Neural cell (in vitro differentiated cells): ENCODE measurements around the gene DIABLO. TPM values are rescaled to one million over a fixed set of nuclear protein-coding genes. Genes with fewer than 3 reads are reported as not detected.
"Not testable (repeated sequence)": the region's sequence is repeated elsewhere in the genome, so short reads cannot be mapped to it uniquely, and the experiment has no call there.

ENCODE experiments used
- H2AFZ ChIP-seq: fragments of 200-600, 300-800 bp; sonication (generic), shearing (Covaris generic); 2 replicates; pipeline ENCODE4 v1.6.0; 2014; ENCODE audit warnings: low read depth, mild to moderate bottlenecking, antibody characterized with exemption, low read length, moderate library complexity
- H3F3A ChIP-seq: fragments of 200-600 bp; shearing (Covaris generic); 2 replicates; pipeline ENCODE4 v1.6.1; 2016; ENCODE audit warnings: mild to moderate bottlenecking, moderate library complexity, mixed read lengths, antibody characterized with exemption, low read length; ENCODE audit not compliant: insufficient read depth, poor library complexity, severe bottlenecking
- H3K27ac ChIP-seq: fragments of 200-600, 300-800 bp; sonication (generic), shearing (Covaris generic); 2 replicates; pipeline ENCODE4 v1.5.1; 2014; ENCODE audit warnings: mild to moderate bottlenecking, low read length, moderate library complexity
- H3K27me3 ChIP-seq: fragments of 300-800, 200-600 bp; sonication (generic), shearing (Covaris generic); 2 replicates; pipeline ENCODE4 v1.6.0; 2014; ENCODE audit warnings: mild to moderate bottlenecking, low read depth, low read length, moderate library complexity; ENCODE audit not compliant: insufficient read depth
- H3K36me3 ChIP-seq: fragments of 300-800, 200-600 bp; sonication (generic), shearing (Covaris generic); 2 replicates; pipeline ENCODE4 v1.5.1; 2014; ENCODE audit warnings: mild to moderate bottlenecking, antibody characterized with exemption, low read length, moderate library complexity; ENCODE audit not compliant: insufficient read depth
- H3K4me2 ChIP-seq: fragments of 300-800, 200-600 bp; sonication (generic), shearing (Covaris generic); 2 replicates; pipeline ENCODE4 v1.6.0; 2014; ENCODE audit warnings: mild to moderate bottlenecking, low read length
- H3K4me3 ChIP-seq: fragments of 300-800, 200-600 bp; sonication (generic), shearing (Covaris generic); 2 replicates; pipeline ENCODE4 v1.5.1; 2014; ENCODE audit warnings: mild to moderate bottlenecking, low read length, moderate library complexity
- H3K79me2 ChIP-seq: fragments of 200-600 bp; shearing (Covaris generic); replicated peaks from 2 replicates; pipeline ENCODE4 v1.6.0; 2014; ENCODE audit warnings: mild to moderate bottlenecking, low read length, moderate library complexity; ENCODE audit not compliant: insufficient read depth
- H3K9ac ChIP-seq: fragments of 300-800, 200-600 bp; sonication (generic), shearing (Covaris generic); 2 replicates; pipeline ENCODE4 v1.6.1; 2016; ENCODE audit warnings: mild to moderate bottlenecking, low read length, mixed read lengths
- H3K9me2 ChIP-seq: fragments of 200-600 bp; shearing (Covaris generic); 2 replicates; pipeline ENCODE4 v1.6.1; 2016; ENCODE audit warnings: mild to moderate bottlenecking, low read length, mixed read lengths; ENCODE audit not compliant: insufficient read depth
- H3K9me3 ChIP-seq: fragments of 200-600, 300-800 bp; sonication (generic), shearing (Covaris generic); 2 replicates; pipeline ENCODE4 v1.6.1; 2016; ENCODE audit warnings: mild to moderate bottlenecking, mixed run types, low read length, moderate library complexity, mixed read lengths
- H4K20me1 ChIP-seq: fragments of 200-600 bp; shearing (Covaris generic); 2 replicates; pipeline ENCODE4 v1.6.1; 2016; ENCODE audit warnings: mild to moderate bottlenecking, mixed run types; ENCODE audit not compliant: insufficient read depth
- EP300 ChIP-seq: fragments of 450-650 bp; conservative IDR thresholded peaks from 2 replicates; pipeline ENCODE4 v1.6.1; 2014; ENCODE audit warnings: antibody characterized with exemption, mild to moderate bottlenecking, moderate library complexity; ENCODE audit not compliant: poor library complexity, severe bottlenecking
- EZH2 ChIP-seq: fragments of 200-600, 300-800 bp; shearing (Covaris generic), sonication (generic); IDR thresholded peaks from 2 replicates; pipeline ENCODE4 v1.6.1; 2014; ENCODE audit warnings: antibody characterized with exemption, low read length, borderline replicate concordance, mild to moderate bottlenecking; ENCODE audit not compliant: insufficient read depth, poor library complexity, severe bottlenecking
- MXI1 ChIP-seq: fragments of 450-650 bp; conservative IDR thresholded peaks from 2 replicates; pipeline ENCODE4 v1.6.1; 2014; ENCODE audit warnings: antibody characterized with exemption, mild to moderate bottlenecking; ENCODE audit not compliant: poor library complexity, severe bottlenecking
- POLR2AphosphoS5 ChIP-seq: IDR thresholded peaks from 2 replicates; pipeline ENCODE4 v1.6.1; 2012
- SMC3 ChIP-seq: fragments of 450-650 bp; conservative IDR thresholded peaks from 2 replicates; pipeline ENCODE4 v1.6.1; 2014; ENCODE audit warnings: antibody characterized with exemption, mild to moderate bottlenecking, moderate library complexity; ENCODE audit not compliant: poor library complexity
- TAF1 ChIP-seq: IDR thresholded peaks from 2 replicates; pipeline ENCODE4 v1.6.1; 2012; ENCODE audit warnings: low read depth
- polyA plus RNA-seq: library from polyadenylated mRNA; depleted of rRNA; stranded (reverse); fragments of >200 nt; gene quantifications from 2 replicates; pipeline ENCODE4 v1.2.3, GENCODE V29; 2014
- TF ChIP-seq, protein P1 (sequence below): IDR thresholded peaks from 2 replicates; pipeline ENCODE4 v1.6.1; 2012; ENCODE audit warnings: borderline replicate concordance

DIABLO gene
- polyA plus RNA-seq, 1 donor from 2014 or later: 157 TPM

DNA sequence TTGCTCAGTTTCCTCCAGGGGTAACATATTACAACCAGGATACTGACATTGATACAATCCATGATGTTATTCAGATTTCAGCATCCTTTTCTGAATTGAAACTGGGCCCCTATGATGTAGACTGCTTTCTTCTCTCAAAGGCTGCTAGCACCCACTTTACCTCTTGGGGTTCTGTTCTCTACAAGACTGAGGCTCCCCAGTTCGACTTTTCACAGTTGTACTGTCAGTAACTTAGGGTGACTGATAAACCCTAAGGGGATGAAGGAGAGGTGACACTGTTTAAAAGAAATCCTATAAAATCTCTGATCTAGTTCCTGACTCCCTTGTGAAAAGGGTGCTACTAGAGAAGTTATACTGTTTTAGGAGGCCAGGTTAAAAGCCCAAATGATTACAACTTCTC lies 39.6 kb upstream of the DIABLO start:
- peak overlapping the region; percentile 98 for H3K4me3 ChIP-seq
- no peaks in the 10 kb centered on the region for H3F3A ChIP-seq
- H3K9me3 ChIP-seq: no peaks in the 10 kb centered on the region
- H3K9me2 ChIP-seq: no peaks in the 10 kb centered on the region
- H3K79me2 ChIP-seq: no peaks in the 10 kb centered on the region
- H3K27me3 ChIP-seq: no peaks in the 10 kb centered on the region
- H3K27ac ChIP-seq: peak overlapping the region; percentile 87
- no peaks in the 10 kb centered on the region for H4K20me1 ChIP-seq
- H3K36me3 ChIP-seq: no peaks in the 10 kb centered on the region
- TF ChIP-seq EP300 (no peak), MXI1 (no peak), TAF1 (no peak), POLR2AphosphoS5 (no peak), EZH2 (no peak), SMC3 (no peak)
- TF ChIP-seq, protein P1, sequence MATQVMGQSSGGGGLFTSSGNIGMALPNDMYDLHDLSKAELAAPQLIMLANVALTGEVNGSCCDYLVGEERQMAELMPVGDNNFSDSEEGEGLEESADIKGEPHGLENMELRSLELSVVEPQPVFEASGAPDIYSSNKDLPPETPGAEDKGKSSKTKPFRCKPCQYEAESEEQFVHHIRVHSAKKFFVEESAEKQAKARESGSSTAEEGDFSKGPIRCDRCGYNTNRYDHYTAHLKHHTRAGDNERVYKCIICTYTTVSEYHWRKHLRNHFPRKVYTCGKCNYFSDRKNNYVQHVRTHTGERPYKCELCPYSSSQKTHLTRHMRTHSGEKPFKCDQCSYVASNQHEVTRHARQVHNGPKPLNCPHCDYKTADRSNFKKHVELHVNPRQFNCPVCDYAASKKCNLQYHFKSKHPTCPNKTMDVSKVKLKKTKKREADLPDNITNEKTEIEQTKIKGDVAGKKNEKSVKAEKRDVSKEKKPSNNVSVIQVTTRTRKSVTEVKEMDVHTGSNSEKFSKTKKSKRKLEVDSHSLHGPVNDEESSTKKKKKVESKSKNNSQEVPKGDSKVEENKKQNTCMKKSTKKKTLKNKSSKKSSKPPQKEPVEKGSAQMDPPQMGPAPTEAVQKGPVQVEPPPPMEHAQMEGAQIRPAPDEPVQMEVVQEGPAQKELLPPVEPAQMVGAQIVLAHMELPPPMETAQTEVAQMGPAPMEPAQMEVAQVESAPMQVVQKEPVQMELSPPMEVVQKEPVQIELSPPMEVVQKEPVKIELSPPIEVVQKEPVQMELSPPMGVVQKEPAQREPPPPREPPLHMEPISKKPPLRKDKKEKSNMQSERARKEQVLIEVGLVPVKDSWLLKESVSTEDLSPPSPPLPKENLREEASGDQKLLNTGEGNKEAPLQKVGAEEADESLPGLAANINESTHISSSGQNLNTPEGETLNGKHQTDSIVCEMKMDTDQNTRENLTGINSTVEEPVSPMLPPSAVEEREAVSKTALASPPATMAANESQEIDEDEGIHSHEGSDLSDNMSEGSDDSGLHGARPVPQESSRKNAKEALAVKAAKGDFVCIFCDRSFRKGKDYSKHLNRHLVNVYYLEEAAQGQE: no peak
- peak overlapping the region; percentile 96 for H2AFZ ChIP-seq
- peak overlapping the region; percentile 89 for H3K9ac ChIP-seq
- H3K4me2 ChIP-seq: peak overlapping the region; percentile 90

DNA sequence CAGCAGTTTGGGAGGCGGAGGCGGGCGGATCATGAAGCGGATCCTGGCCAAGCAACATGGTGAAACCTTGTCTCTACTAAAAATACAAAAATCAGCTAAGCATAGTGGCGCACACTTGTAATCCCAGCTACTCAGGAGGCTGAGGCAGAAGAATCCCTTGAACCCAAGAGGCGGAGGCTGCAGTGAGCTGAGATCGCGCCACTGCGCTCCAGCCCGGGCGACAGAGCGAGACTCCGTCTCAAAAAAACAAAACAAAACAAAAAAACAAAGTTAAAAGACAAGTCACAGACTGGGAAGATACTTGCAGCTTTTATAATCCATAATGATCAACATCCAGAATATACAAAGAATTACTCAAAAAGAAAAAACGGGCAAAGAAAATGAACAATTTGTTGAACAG lies 34.9 kb upstream of the DIABLO start:
- H3F3A ChIP-seq, H3K27ac ChIP-seq, H3K9ac ChIP-seq, H3K79me2 ChIP-seq, H3K4me2 ChIP-seq, H3K9me2 ChIP-seq, H3K4me3 ChIP-seq, H3K9me3 ChIP-seq, H4K20me1 ChIP-seq, H2AFZ ChIP-seq, H3K36me3 ChIP-seq, H3K27me3 ChIP-seq: not testable (repeated sequence)

DNA sequence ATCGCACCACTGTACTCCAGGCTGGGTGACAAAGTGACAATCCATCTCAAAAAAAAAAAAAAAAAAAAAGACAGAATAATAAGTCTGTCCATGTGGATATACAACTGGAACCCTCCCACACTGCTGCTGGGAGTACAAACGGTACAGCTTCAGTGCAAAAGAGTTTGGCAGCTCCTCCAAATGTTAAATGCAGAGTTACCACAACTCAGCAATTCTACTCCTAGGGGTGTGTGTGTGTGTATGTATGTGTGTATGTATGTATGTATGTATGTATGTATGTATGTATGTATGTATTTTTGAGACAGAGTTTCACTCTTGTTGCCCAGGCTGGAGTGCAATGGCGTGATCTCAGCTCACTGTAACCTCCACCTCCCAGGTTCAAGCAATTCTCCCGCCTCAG lies 33.1 kb upstream of the DIABLO start:
- not testable (repeated sequence) for H3K9me2 ChIP-seq, H3K79me2 ChIP-seq, H3F3A ChIP-seq, H3K27me3 ChIP-seq, H4K20me1 ChIP-seq, H2AFZ ChIP-seq, H3K4me2 ChIP-seq, H3K27ac ChIP-seq, H3K9me3 ChIP-seq, H3K9ac ChIP-seq, H3K4me3 ChIP-seq, H3K36me3 ChIP-seq

DNA sequence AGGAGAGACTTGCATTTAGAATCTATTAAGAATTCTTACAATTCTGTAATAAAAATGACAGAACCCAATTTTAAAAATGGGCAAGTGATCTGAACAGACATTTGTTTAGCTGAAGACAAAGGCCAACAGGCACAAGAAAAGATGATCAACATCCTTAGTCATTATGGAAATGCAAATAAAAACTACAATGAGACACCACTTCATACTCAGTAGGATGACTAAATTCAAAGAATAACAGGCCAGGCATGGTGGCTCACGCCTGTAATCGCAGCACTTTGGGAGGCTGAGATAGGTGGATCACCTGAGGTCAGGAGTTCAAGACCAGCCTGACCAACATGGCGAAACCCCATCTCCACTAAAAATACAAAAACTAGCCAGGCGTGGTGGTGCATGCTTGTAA lies 32.6 kb upstream of the DIABLO start:
- not testable (repeated sequence) for H3K9me3 ChIP-seq, H3K9me2 ChIP-seq, H3K27ac ChIP-seq, H2AFZ ChIP-seq, H3K4me3 ChIP-seq, H4K20me1 ChIP-seq, H3K4me2 ChIP-seq, H3F3A ChIP-seq, H3K36me3 ChIP-seq, H3K9ac ChIP-seq, H3K79me2 ChIP-seq, H3K27me3 ChIP-seq
